Anterior cingulate cortex (tissue), 58 donors: ENCODE data around the gene ZBTB22.

Experiments used
- DNase-seq, 58 donors: peaks; one replicate each; lab custom pipeline; 2025; lab: John Stamatoyannopoulos, UW

ZBTB22 gene

GRCh38 chr6:33305052-33305451 lies 12.5 kb downstream of the ZBTB22 start:
- no peak for DNase-seq

DNA sequence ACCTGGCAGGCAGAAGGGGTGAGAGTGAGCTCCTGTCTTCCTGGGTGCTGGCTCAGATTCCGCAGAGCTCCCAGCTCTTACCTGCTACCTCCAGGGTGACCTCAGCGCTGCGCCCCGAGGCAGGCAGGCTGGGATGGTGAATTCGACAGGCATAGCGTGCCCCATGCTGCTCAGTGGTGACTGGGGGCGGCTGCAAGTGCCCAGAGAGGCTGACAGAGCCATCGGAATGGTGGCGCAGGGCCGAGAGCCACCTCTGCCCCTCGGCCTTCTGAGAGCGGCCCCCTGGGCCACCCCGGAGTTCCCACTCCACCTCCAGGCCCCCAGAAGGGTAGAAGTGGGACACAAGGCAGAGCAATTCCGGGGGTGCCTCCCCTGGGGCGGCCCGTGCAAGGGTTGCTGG lies 13.3 kb downstream of the ZBTB22 start:
- no peak for DNase-seq

DNA sequence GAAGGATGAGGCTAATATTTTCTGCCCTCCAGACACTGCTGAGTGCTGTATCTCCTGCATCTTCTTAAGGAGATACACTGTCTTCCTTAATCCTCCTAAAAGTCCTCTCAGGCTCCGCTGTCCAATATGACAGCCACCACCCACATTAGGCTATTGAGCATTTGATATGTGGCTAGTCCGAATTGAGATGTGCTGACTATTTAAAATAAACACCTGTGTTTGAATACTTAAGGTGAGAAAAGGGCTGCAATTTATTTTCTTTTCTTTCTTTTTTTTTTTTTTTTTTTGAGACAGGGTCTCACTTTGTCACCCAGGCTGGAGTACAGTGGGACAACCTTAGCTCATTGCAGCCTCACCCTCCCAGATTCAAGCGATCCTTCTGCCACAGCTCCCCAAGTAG lies 15.7 kb downstream of the ZBTB22 start:
- DNase-seq, result no peak

DNA sequence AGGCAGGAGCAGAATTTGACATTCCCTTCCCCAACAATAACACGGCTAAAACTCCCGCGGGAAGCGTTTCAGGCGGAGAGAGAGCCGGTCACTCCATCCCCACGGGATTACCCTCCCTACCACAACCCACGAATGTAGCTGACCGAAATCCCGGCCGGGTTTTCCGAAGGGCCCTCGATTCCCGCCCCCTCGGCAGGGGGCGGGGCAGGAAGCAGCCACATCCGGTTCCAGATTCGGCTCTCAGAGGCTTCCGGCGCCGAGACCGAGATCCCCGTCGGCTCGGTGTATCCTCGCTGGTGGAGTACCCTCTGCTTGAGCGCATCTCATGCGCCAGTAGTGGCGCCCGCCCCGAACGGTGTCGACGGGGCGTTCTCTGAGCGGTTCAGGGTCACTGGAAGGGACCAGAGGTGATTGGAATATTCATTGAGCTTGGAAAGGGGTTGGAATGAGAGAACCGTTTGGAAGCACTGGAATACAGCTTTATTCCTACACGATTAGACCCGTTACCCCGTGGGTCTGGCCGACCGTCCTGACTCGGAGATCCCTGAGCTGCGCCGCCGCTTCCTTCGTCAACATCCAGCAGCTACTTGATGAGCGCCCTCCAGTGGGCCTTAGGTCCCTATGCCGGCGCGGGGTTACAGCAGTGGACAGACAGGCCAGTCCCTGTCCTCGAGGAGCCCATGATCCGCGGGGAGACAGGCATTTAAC lies 18.2 kb downstream of the ZBTB22 start:
- peak; percentile 45 to 94 (median 85) for DNase-seq

GRCh38 chr6:33298773-33299236 lies 18.7 kb downstream of the ZBTB22 start, which contains the start of gene RGL2:
Gene RGL2, minus strand, starts transcription at chr6:33298942. Its CDS starts 332 bp downstream, at chr6:33298610.
- peak in 53 of 58 donors; percentile 22 to 89 (median 78) for DNase-seq

DNA sequence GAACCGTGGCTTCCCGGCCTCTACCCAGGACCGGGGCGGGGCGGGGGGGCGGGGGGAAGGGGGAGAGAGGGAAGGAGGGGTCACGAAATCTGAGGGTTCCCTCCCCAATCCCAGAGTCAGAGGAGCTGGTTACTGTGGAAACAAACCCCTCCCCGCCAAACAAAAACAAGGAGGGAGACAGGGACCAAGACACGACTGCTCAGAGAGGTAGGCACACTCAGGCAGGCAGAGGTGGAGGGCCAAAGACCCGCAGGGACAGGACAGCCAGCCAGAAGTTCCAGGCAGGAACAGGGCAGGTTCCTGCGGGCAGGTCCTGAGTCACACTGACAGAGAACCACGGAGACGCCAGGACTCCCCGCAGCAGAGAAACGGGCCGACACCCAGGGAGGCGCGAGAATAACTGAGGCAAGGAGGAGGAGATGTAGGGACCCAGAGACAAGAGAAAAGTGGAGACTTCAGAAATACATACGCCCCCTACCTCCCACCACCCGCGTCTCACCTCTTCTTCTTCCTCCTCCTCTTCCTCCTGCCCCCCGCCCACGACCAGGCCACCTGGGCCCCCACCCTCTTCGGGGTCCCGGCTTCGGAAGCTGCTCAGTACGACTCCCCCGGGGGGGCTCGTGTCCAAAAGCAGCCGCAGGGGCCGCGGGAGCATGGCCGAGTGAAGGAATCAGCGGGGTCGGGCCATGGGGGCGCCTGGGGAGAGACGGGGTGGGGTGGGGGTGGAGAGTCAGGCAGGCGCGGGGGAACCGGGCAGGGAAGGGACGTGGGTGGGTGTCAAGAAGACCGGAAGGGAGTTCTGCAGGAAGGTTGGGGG lies 19.4 kb downstream of the ZBTB22 start:
- DNase-seq, result peak in 36 of 58 donors; percentile 6 to 73 (median 40)

- DNase-seq, result peak in 6 of 58 donors; percentile 11 to 53 (median 26)
Observed at GRCh38 chr6:33297406-33297955, 20.1 kb downstream of the ZBTB22 start.

- no peak for DNase-seq
Observed at GRCh38 chr6:33296797-33297405, 20.6 kb downstream of the ZBTB22 start.

- DNase-seq, result no peak
Observed at GRCh38 chr6:33295621-33296369, 21.7 kb downstream of the ZBTB22 start.

GRCh38 chr6:33294086-33294823 lies 23.3 kb downstream of the ZBTB22 start:
- DNase-seq, result no peak

GRCh38 chr6:33292996-33293682 lies 24.4 kb downstream of the ZBTB22 start:
- DNase-seq, result no peak

- DNase-seq, result no peak
Observed at GRCh38 chr6:33290459-33290858, 27.1 kb downstream of the ZBTB22 start.

DNA sequence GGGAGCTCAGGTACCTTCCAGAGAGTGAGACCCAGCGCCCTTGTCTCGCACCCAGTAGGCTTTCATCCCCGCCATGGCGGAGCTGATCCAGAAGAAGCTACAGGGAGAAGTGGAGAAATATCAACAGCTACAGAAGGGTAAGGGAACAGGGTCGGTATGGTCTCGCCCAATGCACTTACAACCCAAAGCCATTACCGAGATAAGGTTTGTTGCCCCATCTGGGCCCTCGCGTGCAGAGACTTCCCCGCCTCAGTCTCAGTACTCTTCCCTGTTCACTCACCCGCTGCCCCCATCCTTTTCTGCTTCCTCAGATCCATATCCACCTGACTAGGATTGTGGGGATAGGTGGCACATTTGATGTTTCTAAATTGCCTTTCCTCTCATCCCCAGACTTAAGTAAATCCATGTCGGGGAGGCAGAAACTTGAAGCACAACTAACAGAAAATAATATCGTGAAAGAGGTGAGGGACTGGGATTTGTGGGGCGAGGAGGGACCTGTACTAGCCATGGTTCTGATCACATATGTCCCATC lies 27.7 kb downstream of the ZBTB22 start:
- no peak for DNase-seq

GRCh38 chr6:33288921-33289783 lies 28.4 kb downstream of the ZBTB22 start, which contains the start of the genes PFDN6 and WDR46:
Gene PFDN6, plus strand, starts transcription at chr6:33289601. Its CDS starts 256 bp downstream, at chr6:33289857.
Gene WDR46, minus strand, starts transcription at chr6:33289239. Its CDS starts 69 bp downstream, at chr6:33289170.
- DNase-seq, result peak in 57 of 58 donors; percentile 31 to 99 (median 85)

- no peak for DNase-seq
Observed at GRCh38 chr6:33288141-33288920, 29.2 kb downstream of the ZBTB22 start.
